ENCODE data around the gene PRKCZ. TPM values are rescaled to one million over a fixed set of nuclear protein-coding genes. Genes with fewer than 3 reads are reported as not detected.

Gene PRKCZ
- total and polyA plus RNA-seq, 9 of the 15 experiments (the other 6 are each of a cell fraction or from before 2014, with no cell fraction given), result 0.07 to 3.1 (median 1.3) TPM

- TF ChIP-seq CHD7 (IDR thresholded peaks at IDR 0.05; ENCODE audit: low read depth, low read length), result no peak
- no peak for TF ChIP-seq ZNF280A (IDR thresholded peaks at IDR 0.05; ENCODE audit: low read depth, partially characterized antibody)
These were observed 3.9 kb upstream of the PRKCZ start (continued) for GRCh38 chr1:2046174-2046917.
